HG03064 (cell line): ENCODE results near the gene ACAP2.
"Not testable (repeated sequence)": the region's sequence is repeated elsewhere in the genome, so short reads cannot be mapped to it uniquely, and the experiment has no call there.

Source experiments
- ATAC-seq: cut with Tn5 transposase; IDR thresholded peaks from one replicate; pipeline ENCODE4 v1.9.1; 2021; ENCODE audit warnings: low read depth; ENCODE audit not compliant: unreplicated experiment

The ACAP2 gene

GRCh38 chr3:195394024-195394423 lies 48.8 kb downstream of the ACAP2 start:
- peak; percentile 60 for ATAC-seq

- ATAC-seq, result no peak
These were observed 54.4 kb downstream of the ACAP2 start for GRCh38 chr3:195388380-195388779.

- no peak for ATAC-seq
These were observed 56.1 kb downstream of the ACAP2 start for GRCh38 chr3:195386739-195387138.

GRCh38 chr3:195385526-195385925 lies 57.3 kb downstream of the ACAP2 start:
- no peak for ATAC-seq

- no peak for ATAC-seq
These were observed 57.9 kb downstream of the ACAP2 start for GRCh38 chr3:195384952-195385351.

GRCh38 chr3:195372220-195372619 lies 70.6 kb downstream of the ACAP2 start:
- ATAC-seq, result no peak

- ATAC-seq, result no peak
These were observed 76.5 kb downstream of the ACAP2 start for GRCh38 chr3:195366200-195366925.

- ATAC-seq, result no peak
These were observed 77.4 kb downstream of the ACAP2 start for GRCh38 chr3:195365371-195365770.

- ATAC-seq, result not testable (repeated sequence)
These were observed 85.0 kb downstream of the ACAP2 start for GRCh38 chr3:195357797-195358196.

- no peak for ATAC-seq
These were observed 86.4 kb downstream of the ACAP2 start for GRCh38 chr3:195356151-195357086.

GRCh38 chr3:195354009-195354408 lies 88.8 kb downstream of the ACAP2 start:
- ATAC-seq, result not testable (repeated sequence)

GRCh38 chr3:195352895-195353488 lies 89.8 kb downstream of the ACAP2 start:
- ATAC-seq, result no peak

- no peak for ATAC-seq
These were observed 94.2 kb downstream of the ACAP2 start for GRCh38 chr3:195348426-195349115.

GRCh38 chr3:195337747-195338146 lies 105.1 kb downstream of the ACAP2 start:
- no peak for ATAC-seq

- ATAC-seq, result no peak
These were observed 107.9 kb downstream of the ACAP2 start for GRCh38 chr3:195334967-195335366.

GRCh38 chr3:195319060-195319459 lies 123.8 kb downstream of the ACAP2 start:
- no peak for ATAC-seq

- ATAC-seq, result no peak
These were observed 130.1 kb downstream of the ACAP2 start for GRCh38 chr3:195312714-195313113.

GRCh38 chr3:195307711-195308110 lies 135.1 kb downstream of the ACAP2 start:
- ATAC-seq, result no peak

- ATAC-seq, result no peak
These were observed 136.5 kb downstream of the ACAP2 start for GRCh38 chr3:195306369-195306768.

GRCh38 chr3:195302431-195302830 lies 140.4 kb downstream of the ACAP2 start:
- no peak for ATAC-seq

- no peak for ATAC-seq
These were observed 145.4 kb downstream of the ACAP2 start for GRCh38 chr3:195297446-195297845.
